Measurements from ENCODE around the gene FRMD8.

DNA sequence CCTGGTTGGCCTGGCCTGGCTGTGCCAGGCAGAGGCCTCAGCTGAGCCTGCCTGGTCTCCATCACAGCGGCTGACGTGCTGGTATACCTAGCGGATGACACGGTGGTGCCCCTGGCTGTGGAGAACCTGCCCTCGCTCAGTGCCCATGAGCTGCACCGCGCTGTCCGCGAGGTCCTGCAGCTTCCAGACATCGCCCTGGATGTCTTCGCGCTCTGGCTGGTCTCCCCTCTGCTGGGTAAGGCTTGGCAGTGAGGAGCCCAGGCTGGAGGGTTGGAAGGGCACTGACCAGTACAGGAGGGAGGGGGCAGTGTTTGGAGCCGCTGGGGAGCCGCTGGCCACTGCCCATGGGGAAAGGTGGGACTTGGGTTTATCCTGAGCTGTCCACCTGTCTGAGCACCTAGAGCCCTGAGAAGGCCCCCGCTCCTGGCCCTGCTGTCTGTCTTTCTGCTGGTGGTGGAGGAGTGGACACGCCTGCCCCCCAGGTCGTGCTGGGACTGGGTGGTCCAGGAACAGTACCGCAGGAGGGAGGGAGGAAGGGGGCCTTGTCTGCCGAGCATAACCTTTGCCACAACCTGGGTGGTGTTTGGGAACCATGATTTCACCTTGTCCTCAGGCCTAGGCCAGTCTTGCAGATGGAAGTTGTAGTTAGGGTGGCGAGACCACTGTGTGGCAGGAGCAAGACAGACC is 3.0 kb downstream of the FRMD8 start:
- TF ChIP-seq, protein P1, sequence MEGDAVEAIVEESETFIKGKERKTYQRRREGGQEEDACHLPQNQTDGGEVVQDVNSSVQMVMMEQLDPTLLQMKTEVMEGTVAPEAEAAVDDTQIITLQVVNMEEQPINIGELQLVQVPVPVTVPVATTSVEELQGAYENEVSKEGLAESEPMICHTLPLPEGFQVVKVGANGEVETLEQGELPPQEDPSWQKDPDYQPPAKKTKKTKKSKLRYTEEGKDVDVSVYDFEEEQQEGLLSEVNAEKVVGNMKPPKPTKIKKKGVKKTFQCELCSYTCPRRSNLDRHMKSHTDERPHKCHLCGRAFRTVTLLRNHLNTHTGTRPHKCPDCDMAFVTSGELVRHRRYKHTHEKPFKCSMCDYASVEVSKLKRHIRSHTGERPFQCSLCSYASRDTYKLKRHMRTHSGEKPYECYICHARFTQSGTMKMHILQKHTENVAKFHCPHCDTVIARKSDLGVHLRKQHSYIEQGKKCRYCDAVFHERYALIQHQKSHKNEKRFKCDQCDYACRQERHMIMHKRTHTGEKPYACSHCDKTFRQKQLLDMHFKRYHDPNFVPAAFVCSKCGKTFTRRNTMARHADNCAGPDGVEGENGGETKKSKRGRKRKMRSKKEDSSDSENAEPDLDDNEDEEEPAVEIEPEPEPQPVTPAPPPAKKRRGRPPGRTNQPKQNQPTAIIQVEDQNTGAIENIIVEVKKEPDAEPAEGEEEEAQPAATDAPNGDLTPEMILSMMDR (IDR thresholded peaks at IDR 0.05) = no peak
- no peak for TF ChIP-seq POLR2AphosphoS5 (IDR thresholded peaks at IDR 0.05)
